Upper lobe of right lung (tissue), 1 donor: ENCODE data around the gene TMEM80. TPM values are rescaled to one million over a fixed set of nuclear protein-coding genes. Genes with fewer than 3 reads are reported as not detected.

ENCODE experiments used
- ATAC-seq: fragments of 200-7000 bp; cut with Tn5 transposase; one replicate; pipeline ENCODE4 v1.9.1; 2020; ENCODE audit warnings: mild to moderate bottlenecking, moderate library complexity
- DNase-seq: peaks from one replicate; pipeline ENCODE4 v3.0.0-alpha.2; 2020
- H3K27ac ChIP-seq: fragments of 200-600 bp; one replicate; pipeline ENCODE4 v1.8.0; 2022
- H3K27me3 ChIP-seq: fragments of 200-600 bp; one replicate; pipeline ENCODE4 v1.8.0; 2022; ENCODE audit warnings: mild to moderate bottlenecking
- H3K36me3 ChIP-seq: fragments of 200-600 bp; one replicate; pipeline ENCODE4 v1.8.0; 2022
- H3K4me1 ChIP-seq: fragments of 200-600 bp; one replicate; pipeline ENCODE4 v1.8.0; 2022
- H3K4me3 ChIP-seq: fragments of 200-600 bp; one replicate; pipeline ENCODE4 v1.8.0; 2022; ENCODE audit warnings: mild to moderate bottlenecking
- H3K9me3 ChIP-seq: fragments of 200-600 bp; one replicate; pipeline ENCODE4 v1.8.0; 2022
- CTCF ChIP-seq: fragments of 200-600 bp; IDR thresholded peaks from one replicate; pipeline ENCODE4 v1.8.0; 2022; ENCODE audit warnings: antibody characterized with exemption
- intact Hi-C: fragments of 100-400 bp; cut with DNase I; formaldehyde crosslinking; loops from one replicate; pipeline ENCODE4 v1.11.0; 2022
- total RNA-seq: library from RNA; stranded (reverse); fragmentation: NEBNext Ultra II Directional; extraction: Animal tissue kit (Norgen Biotek cat#: 25700); gene quantifications from one replicate; pipeline ENCODE4 v1.2.1, GENCODE V29; 2021
- donor health status: DM: no; HTN: yes; CAD: no; lungs with severe emphysema.

TMEM80 gene
- total RNA-seq, 1 donor from 2014 or later: 33.2 TPM

DNA sequence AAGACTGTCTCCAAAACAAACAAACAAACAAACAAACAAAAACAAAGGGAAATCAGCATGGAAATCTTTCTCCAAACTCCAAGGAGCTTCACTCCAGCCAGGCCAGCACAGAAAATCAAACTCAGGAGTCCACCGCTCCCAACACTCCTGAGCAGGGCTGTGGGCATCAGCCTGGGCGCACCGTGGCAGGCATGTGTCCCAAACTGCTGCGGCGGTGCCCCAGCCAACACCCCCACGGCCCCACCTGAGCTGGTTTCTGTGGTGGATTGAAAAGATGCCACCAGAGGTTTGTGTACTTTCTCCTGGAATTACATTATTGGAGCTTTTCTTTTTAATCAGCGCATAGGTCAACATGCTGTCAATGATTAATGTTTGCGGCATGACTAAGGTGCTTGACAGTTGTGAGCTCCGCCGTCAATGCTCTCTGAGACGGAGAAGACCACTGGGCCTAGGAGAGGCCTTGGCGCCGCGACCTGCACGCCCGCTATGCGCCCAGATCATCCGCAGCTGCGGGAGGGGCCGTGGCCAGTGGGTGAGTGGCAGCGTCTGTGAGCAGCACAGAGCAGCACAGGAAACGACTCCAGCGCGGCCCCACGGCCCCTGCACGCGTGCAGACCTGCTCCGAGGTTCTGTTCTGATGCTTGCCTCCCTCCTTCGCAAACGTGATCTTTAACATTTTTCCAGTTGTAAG is 40.4 kb upstream of the TMEM80 start:
- ATAC-seq (peak; percentile 70), DNase-seq (no peak)
- intact Hi-C loops: no loop called here
- H3K4me1 ChIP-seq: peaks cover 3% of the 10 kb centered on the region
- no peaks in the 10 kb centered on the region for H3K9me3 ChIP-seq
- H3K27ac ChIP-seq: no peak overlapping the region
- no peaks in the 10 kb centered on the region for H3K27me3 ChIP-seq
- no peak overlapping the region for H3K4me3 ChIP-seq
- H3K36me3 ChIP-seq: peaks cover 39% of the 10 kb centered on the region
- TF ChIP-seq CTCF: no peak

- TF ChIP-seq CTCF: no peak
- H3K9me3 ChIP-seq: no peaks in the 10 kb centered on the region
- intact Hi-C loops: no loop called here
- H3K27me3 ChIP-seq: no peaks in the 10 kb centered on the region
- DNase-seq (no peak), ATAC-seq (no peak)
- no peak overlapping the region for H3K27ac ChIP-seq
- peaks cover 34% of the 10 kb centered on the region for H3K36me3 ChIP-seq
- peaks cover 3% of the 10 kb centered on the region for H3K4me1 ChIP-seq
- H3K4me3 ChIP-seq: no peak overlapping the region
Measured at GRCh38 chr11:656426-656825, 39.2 kb upstream of the TMEM80 start.

- Histone ChIP-seq H3K27me3 (no peaks in the 10 kb centered on the region), H3K36me3 (peaks cover 31% of the 10 kb centered on the region), H3K27ac (no peak overlapping the region), H3K9me3 (no peaks in the 10 kb centered on the region), H3K4me1 (peaks cover 3% of the 10 kb centered on the region), H3K4me3 (no peak overlapping the region)
- no peak for TF ChIP-seq CTCF
- intact Hi-C loops: no loop called here
- ATAC-seq (no peak), DNase-seq (no peak)
Measured at GRCh38 chr11:656866-657265, 38.8 kb upstream of the TMEM80 start.

GRCh38 chr11:657691-658126 is 37.9 kb upstream of the TMEM80 start:
- H3K27ac ChIP-seq: no peak overlapping the region
- intact Hi-C loops: no loop called here
- ATAC-seq (no peak), DNase-seq (no peak)
- no peak for TF ChIP-seq CTCF
- H3K36me3 ChIP-seq: peaks cover 33% of the 10 kb centered on the region
- H3K9me3 ChIP-seq: no peaks in the 10 kb centered on the region
- H3K4me1 ChIP-seq: peaks cover 3% of the 10 kb centered on the region
- H3K27me3 ChIP-seq: no peaks in the 10 kb centered on the region
- no peak overlapping the region for H3K4me3 ChIP-seq

- Histone ChIP-seq H3K27ac (no peak overlapping the region), H3K36me3 (peaks cover 41% of the 10 kb centered on the region), H3K4me3 (no peak overlapping the region), H3K9me3 (no peaks in the 10 kb centered on the region), H3K4me1 (peaks cover 3% of the 10 kb centered on the region), H3K27me3 (no peaks in the 10 kb centered on the region)
- ATAC-seq (no peak), DNase-seq (no peak)
- intact Hi-C loops: loop anchor here (5.0 kb wide), 1 partner anchor 63 kb away; no protein-coding TSS in a partner anchor
- TF ChIP-seq CTCF: no peak
Measured at GRCh38 chr11:659532-660085, 36.0 kb upstream of the TMEM80 start.
